GM21390 (cell line): ENCODE results near the gene CEP85L.

ENCODE experiments used
- ATAC-seq: cut with Tn5 transposase; IDR thresholded peaks from one replicate; pipeline ENCODE4 v1.9.1; 2021; ENCODE audit not compliant: unreplicated experiment

The CEP85L gene

GRCh38 chr6:118661831-118662230 lies 10.4 kb upstream of the CEP85L start:
- ATAC-seq, result no peak

- ATAC-seq, result no peak
These were observed 8.8 kb upstream of the CEP85L start for GRCh38 chr6:118660218-118660569.

GRCh38 chr6:118659513-118660217 lies 8.3 kb upstream of the CEP85L start:
- no peak for ATAC-seq

GRCh38 chr6:118656847-118657451 lies 5.6 kb upstream of the CEP85L start:
- ATAC-seq, result peak; percentile 51

GRCh38 chr6:118652051-118652615 lies 742 bp upstream of the CEP85L start:
- no peak for ATAC-seq

- peak; percentile 41 for ATAC-seq
These were observed 659 bp downstream of the CEP85L start for GRCh38 chr6:118650582-118651281.

- ATAC-seq, result peak; percentile 29
These were observed 1.3 kb downstream of the CEP85L start for GRCh38 chr6:118649918-118650581.

- no peak for ATAC-seq
These were observed 2.4 kb downstream of the CEP85L start for GRCh38 chr6:118648866-118649554.

- ATAC-seq, result no peak
These were observed 4.4 kb downstream of the CEP85L start for GRCh38 chr6:118646977-118647376.

- ATAC-seq, result no peak
These were observed 6.0 kb downstream of the CEP85L start for GRCh38 chr6:118645395-118645794.

GRCh38 chr6:118644007-118644406 lies 7.4 kb downstream of the CEP85L start:
- ATAC-seq, result no peak

- no peak for ATAC-seq
These were observed 10.3 kb downstream of the CEP85L start for GRCh38 chr6:118641042-118641441.

- ATAC-seq, result peak; percentile 90
These were observed 12.1 kb downstream of the CEP85L start for GRCh38 chr6:118639054-118639964.

GRCh38 chr6:118638288-118638687 lies 13.1 kb downstream of the CEP85L start:
- no peak for ATAC-seq

GRCh38 chr6:118635909-118636735 lies 15.3 kb downstream of the CEP85L start:
- ATAC-seq, result no peak

- no peak for ATAC-seq
These were observed 19.0 kb downstream of the CEP85L start for GRCh38 chr6:118632359-118632758.

- ATAC-seq, result no peak
These were observed 20.5 kb downstream of the CEP85L start for GRCh38 chr6:118630923-118631322.

- ATAC-seq, result no peak
These were observed 21.3 kb downstream of the CEP85L start for GRCh38 chr6:118630067-118630466.

- ATAC-seq, result no peak
These were observed 23.7 kb downstream of the CEP85L start for GRCh38 chr6:118627724-118628123.
